ENCODE measurements around the gene KLHL25. TPM values are rescaled to one million over a fixed set of nuclear protein-coding genes. Genes with fewer than 3 reads are reported as not detected.
A peak's percentile ranks its signal among the peaks of the same experiment; 100 is the strongest.

The KLHL25 gene
- total RNA-seq, 1 experiment from 2014 or later: 18.4 TPM

DNA sequence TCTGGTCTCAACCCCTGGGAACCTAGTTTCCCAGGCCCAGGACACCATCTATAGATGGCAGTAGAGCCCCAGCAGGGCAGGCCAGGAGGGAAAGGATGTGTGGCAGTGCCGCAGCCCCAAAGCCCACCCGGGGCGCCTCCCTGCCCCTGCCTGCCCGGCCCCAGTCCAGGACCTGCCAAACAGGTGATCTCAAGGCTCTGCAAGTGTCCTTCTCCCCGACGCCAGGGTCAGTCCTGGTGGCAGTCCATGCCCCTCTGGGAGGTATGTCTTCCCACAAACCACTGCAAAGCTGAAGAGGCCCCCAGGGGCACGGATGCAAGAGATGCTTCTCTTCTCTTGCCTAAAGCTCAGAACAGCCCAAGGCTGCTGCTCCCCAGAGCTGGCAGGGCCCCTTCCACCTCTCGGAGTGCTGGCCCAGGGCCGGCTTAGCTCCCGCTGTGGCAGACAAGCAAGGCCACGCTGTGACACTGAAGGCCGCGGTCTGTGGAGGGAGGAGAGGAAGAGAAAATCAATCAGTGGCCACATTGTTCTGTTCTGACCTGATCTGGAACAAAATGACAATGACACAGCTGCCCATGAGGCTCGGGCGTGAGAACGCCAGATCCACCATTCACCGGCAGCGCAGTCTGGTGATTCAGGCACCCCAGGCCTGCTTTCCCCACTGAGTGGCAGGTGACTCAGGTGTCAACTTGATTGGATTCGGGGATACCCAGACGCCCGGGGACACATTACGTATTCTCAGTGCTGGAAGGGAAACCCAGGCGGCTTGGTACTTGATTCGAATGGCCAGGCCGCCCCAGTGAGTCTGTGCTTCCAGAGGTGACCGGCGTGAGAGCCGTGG is 34.0 kb downstream of the KLHL25 start:
- H3K4me1 ChIP-seq (ENCODE audit: insufficient read depth, low read length): no peaks in the 10 kb centered on the region
- H3T11ph ChIP-seq (ENCODE audit: low read length): no peak overlapping the region
- no peak overlapping the region for H2BK5ac ChIP-seq (ENCODE audit: insufficient read length, low read length)
- no peak overlapping the region for H3K4me2 ChIP-seq (ENCODE audit: insufficient read depth, insufficient read length, low read length)
- H2AFZ ChIP-seq (ENCODE audit: low read length): no peak overlapping the region
- no peaks in the 10 kb centered on the region for H3K27me3 ChIP-seq (ENCODE audit: insufficient read depth, low read length)
- no peak overlapping the region for H4K5ac ChIP-seq (ENCODE audit: insufficient read length, low read depth, low read length)
- H3K4ac ChIP-seq (ENCODE audit: low read depth, low read length): no peak overlapping the region
- H3K79me1 ChIP-seq (ENCODE audit: insufficient read depth, low read depth, low read length, poor library complexity, severe bottlenecking): no peaks in the 10 kb centered on the region
- no peak overlapping the region for H3K56ac ChIP-seq (ENCODE audit: insufficient read length, low read depth, low read length)
- H2BK20ac ChIP-seq (ENCODE audit: low read depth, low read length, poor library complexity, severe bottlenecking): no peak overlapping the region
- H3K9me3 ChIP-seq (ENCODE audit: control insufficient read depth, low read depth, low read length): no peaks in the 10 kb centered on the region
- WGBS (ENCODE audit: extremely low coverage, insufficient read length, low lambda C conversion rate): no CpG with 5 or more reads among the region's 28 CpGs
- H2BK120ac ChIP-seq (ENCODE audit: low read depth, low read length, poor library complexity, severe bottlenecking): no peak overlapping the region
- TF ChIP-seq, protein P1, sequence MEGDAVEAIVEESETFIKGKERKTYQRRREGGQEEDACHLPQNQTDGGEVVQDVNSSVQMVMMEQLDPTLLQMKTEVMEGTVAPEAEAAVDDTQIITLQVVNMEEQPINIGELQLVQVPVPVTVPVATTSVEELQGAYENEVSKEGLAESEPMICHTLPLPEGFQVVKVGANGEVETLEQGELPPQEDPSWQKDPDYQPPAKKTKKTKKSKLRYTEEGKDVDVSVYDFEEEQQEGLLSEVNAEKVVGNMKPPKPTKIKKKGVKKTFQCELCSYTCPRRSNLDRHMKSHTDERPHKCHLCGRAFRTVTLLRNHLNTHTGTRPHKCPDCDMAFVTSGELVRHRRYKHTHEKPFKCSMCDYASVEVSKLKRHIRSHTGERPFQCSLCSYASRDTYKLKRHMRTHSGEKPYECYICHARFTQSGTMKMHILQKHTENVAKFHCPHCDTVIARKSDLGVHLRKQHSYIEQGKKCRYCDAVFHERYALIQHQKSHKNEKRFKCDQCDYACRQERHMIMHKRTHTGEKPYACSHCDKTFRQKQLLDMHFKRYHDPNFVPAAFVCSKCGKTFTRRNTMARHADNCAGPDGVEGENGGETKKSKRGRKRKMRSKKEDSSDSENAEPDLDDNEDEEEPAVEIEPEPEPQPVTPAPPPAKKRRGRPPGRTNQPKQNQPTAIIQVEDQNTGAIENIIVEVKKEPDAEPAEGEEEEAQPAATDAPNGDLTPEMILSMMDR (conservative IDR thresholded peaks at IDR 0.05): 0 out of 3 replicates have a peak, but pooled peaks have one; percentile 20
- peaks cover 11 to 37% (median 18%) of the 10 kb centered on the region in 3 experiments; a peak in 6 of 7 replicates for H3K36me3 Mint-ChIP-seq (ENCODE audit: insufficient read depth in 1 of 3, low read depth in 3 of 3)
- H3K18ac ChIP-seq (ENCODE audit: insufficient read length, low read depth, low read length): no peak overlapping the region
- no peak overlapping the region for H3K27ac ChIP-seq (ENCODE audit: insufficient read length, low read depth, low read length)
- no peak overlapping the region for H3K4me3 Mint-ChIP-seq
- DNase-seq: no peak
- no peak overlapping the region for H4K8ac ChIP-seq (replicated peaks; ENCODE audit: insufficient read length, low read depth, low read length)
- no peak overlapping the region for H2BK12ac ChIP-seq (ENCODE audit: insufficient read length, low read depth, low read length)
- H3K27ac Mint-ChIP-seq: peak overlapping the region in 2 of 3 experiments; percentile 49 to 84; a peak in 2 of 7 replicates
- no peaks in the 10 kb centered on the region for H3K27me3 Mint-ChIP-seq (ENCODE audit: low read depth)
- H3K9me3 Mint-ChIP-seq: no peaks in the 10 kb centered on the region
- H2BK15ac ChIP-seq (ENCODE audit: low read depth, low read length): no peak overlapping the region
- no peak overlapping the region for H3K14ac ChIP-seq (ENCODE audit: insufficient read depth, low read length)
- peaks cover 6 to 19% of the 10 kb centered on the region in 2 experiments for H3K4me1 Mint-ChIP-seq
- no peaks in the 10 kb centered on the region; the same call in 1 of the 2 replicates for H3K79me2 ChIP-seq (ENCODE audit: insufficient read depth, low read length)
- no peaks in the 10 kb centered on the region for H4K20me1 ChIP-seq (ENCODE audit: control insufficient read depth, insufficient read depth, insufficient read length)
- H3K9ac ChIP-seq (ENCODE audit: extremely low read depth, insufficient read length, low read length): no peak overlapping the region
- no peaks in the 10 kb centered on the region for H3K23me2 ChIP-seq (ENCODE audit: insufficient read length, low read depth, low read length, poor library complexity, severe bottlenecking)
- H2AK5ac ChIP-seq (ENCODE audit: insufficient read length, low read length): no peak overlapping the region
- H4K91ac ChIP-seq (ENCODE audit: insufficient read length, low read depth, low read length): no peak overlapping the region
- no peak overlapping the region for H3K23ac ChIP-seq (ENCODE audit: insufficient read length, low read depth, low read length)
